HG03432 (cell line): ENCODE results near the gene CRACDL.
"Not testable (repeated sequence)": the region's sequence is repeated elsewhere in the genome, so short reads cannot be mapped to it uniquely, and the experiment has no call there.

Source experiments
- ATAC-seq: cut with Tn5 transposase; IDR thresholded peaks from one replicate; pipeline ENCODE4 v1.9.1; 2021; ENCODE audit warnings: mild to moderate bottlenecking, moderate library complexity; ENCODE audit not compliant: unreplicated experiment

CRACDL gene

DNA sequence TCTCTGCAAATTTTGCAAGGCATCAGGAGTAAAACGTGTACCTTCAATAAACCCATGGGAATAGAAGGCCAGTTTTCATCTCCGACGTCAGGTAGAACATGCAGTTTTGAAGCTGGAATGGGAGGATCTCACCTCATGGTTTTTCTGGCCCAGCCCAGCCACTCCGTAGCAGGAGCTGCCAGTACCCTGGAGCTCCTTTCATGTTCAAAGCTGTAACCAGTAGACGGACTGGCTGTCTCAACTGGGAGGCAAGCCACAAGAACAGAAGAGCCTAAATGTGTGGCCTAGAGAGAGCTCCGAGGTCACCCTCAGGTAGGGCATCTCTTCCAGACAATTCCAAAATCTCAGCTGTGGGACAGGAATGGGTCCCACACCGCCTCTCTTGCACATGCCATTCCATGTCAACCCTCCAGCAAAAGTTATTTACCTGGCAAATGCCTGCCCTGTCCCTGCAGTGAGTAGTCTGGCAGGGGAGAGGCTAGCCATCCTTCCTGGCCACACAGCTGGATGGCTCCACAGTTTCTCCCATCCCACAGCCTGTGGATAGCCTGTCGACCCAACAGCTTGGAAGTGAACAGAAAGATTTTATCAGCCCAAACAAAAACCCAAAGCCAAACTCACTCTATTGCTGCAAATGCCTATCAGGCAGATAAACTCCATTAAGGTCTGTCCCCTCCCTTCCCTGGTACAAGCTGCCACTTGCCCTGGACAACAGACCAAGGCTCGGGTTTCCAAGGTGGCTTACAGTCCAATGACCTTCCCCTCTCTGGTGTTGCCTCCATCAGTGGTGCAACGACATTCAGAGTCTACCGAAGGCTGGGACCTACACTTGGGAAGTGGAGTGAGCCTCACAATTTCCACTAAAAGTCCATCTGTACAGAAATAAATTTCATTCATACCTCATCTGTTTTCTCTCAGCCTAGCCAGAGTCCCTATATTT is 27.8 kb downstream of the CRACDL start:
- ATAC-seq, result no peak

DNA sequence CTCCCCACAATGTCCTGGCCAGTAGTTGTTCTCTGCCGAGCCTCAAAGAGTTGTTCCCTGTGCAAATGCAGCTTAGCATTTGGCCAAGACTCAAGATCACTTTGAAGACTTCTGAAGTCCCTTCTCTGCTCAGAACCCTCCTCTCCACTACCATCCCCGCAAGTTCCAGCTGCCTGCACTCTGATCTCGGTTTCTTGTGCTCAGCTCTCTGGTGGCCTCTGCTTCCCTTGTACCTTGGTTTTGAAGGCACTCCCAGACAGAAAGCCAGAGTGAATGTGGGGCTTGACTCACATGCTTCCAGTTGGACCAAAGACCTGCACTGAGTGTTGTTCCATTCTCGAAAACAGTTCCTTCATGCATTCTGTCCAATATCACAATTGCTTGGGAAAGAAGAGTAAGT is 28.6 kb downstream of the CRACDL start:
- no peak for ATAC-seq

DNA sequence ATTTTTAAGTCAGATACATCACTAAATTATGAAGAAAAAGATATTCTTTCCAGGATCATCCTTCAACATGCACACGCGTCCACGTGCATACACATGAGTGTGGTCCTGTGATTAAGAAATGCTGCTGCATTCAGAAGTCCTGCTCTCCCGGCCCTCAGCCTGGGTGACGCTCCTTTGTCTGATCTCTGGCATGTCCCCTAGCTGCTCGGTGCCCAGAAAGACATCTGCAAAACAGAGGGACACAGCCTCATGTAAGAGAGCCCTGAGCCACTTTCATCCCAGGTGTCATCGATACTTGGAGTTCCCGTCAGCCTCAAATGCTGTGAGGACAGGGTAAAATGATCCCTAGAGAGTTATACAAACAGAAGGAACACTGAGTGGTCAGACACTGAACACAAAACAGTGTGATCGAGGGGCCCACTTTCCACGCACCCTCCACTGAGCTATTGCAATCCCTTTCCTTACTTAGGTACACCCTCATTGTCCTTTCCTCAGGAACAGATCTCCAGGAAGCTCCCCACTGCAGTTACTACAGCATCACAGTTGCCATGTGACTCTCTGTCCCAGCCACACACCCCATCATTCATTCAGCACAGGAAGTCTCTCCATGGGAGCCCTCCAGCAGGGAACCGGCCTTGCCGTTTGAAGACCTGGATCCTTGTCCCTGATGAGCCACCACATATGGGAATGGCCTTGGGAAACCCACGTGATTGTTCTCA is 32.1 kb downstream of the CRACDL start:
- ATAC-seq, result no peak

DNA sequence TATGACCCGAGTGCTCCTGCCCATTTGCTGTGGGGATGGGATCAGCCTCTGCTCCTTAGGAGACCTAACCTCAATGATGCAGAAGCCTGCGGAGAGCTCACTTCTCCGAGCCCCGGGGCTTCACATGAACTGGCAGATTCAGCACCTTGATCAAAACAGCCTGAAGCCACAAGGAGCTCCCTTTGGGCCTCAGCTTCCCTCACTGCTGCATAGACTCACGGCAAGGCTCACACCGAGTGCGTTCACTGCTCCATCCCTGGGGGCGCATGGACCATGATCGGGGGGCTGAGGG is 33.0 kb downstream of the CRACDL start:
- no peak for ATAC-seq

DNA sequence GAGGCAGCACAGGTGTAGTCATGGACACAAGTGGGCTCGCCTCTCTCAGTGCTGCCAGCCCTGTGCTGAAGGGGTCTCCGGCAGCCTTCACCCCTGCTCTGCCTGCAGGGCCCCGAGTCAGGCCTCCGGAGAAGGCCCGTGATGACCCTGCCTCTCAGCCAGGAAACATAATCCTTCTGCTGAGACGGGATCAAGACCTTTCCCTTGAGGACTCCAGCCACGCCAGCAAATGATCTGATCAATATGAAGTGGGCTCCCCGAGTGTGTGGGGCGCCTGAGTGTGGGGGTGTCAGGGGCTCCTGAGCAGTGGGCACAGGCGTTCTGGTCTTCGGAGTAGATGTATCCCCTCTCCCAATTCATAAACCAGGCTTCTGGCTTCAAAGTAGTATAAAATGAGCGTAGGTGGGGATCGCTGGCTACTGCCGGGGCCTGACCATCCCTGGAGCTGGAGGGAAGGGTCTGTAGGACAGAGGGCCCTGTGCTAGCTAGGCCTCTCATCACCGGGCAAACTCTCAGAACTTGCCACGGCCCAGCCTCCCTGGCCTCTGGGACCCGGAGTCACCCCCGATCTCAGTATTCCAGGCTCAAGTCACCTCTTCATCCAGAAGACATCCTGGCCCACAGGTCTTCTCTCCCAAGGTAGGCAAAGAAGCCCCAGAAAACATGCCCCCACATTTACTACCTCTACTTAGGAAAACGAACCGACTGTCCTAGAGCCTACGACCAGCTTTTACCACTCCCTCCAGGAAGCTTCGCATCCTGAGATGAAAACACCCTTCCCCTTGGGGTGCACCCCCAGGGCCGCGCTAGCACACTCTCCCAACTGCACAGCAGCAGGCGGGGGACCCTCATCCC is 33.6 kb downstream of the CRACDL start:
- ATAC-seq, result no peak

DNA sequence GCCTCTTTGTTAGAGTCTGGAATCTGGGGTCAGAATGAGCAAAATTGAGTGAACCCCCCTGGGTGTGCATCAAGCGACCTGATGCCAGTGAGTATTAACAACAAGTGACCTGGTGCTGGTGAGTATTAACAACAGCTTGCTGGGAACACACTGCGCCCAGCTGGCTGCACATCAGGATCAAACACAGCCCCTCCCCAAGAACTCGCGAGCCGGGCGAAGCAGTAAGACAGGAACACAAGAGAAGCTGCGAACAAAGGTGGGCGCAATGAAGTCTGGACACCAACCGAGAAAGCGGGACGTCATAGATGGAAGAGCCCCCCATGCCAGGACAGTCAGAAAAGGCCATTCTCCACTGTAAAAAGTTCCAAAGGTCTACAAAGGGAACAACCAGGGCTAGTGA is 34.3 kb downstream of the CRACDL start:
- no peak for ATAC-seq

DNA sequence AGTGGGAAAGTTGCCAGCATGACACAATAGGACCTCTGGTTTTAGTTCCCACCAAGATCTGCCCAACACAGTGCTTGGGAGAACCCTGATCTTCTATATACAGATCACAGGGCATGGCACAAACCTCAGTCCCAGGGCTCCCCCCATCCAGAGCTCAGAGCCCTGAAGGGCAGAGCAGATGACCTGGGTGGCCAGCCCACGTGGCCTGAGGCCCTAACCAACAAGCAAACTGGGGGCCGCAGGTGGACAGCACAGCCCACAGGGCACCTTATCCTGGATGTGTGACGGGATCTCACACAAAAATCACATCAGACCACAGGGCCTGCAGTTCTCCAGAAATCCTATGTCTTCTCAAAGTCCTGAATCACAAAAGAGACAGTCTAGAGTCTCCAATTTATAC is 34.7 kb downstream of the CRACDL start:
- no peak for ATAC-seq

DNA sequence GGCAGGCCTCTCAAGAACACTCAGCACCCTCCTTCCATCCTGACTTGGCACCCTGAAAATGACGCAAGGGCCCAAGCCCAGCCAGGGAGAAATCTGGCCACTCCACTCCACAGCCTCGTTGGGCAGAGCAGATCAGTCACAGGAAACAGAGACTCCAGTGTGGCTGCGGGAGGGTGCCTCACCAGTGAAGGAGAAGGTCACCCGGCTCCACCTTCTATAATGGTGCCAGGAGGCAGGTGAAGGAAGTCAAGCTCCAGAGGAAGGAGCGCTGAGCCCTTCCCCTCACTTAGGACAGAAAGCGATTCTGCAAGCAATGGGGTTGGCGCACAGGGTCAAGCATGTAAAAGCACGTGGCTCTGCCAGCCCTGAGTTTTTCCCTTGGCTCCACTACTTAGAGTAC is 35.3 kb downstream of the CRACDL start:
- ATAC-seq, result no peak

DNA sequence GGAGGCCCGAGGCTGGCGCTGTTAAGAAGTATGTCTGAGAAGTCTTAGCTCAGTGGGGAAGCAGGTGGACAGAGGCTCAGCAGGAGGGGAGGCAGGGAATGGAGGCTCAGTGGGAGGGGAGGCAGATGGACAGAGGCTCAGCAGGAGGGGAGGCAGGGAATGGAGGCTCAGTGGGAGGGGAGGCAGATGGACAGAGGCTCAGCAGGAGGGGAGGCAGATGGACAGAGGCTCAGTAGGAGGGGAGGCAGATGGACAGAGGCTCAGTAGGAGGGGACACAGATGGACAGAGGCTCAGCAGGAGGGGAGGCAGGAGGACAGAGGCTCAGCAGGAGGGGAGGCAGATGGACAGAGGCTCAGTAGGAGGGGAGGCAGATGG is 36.3 kb downstream of the CRACDL start:
- not testable (repeated sequence) for ATAC-seq

DNA sequence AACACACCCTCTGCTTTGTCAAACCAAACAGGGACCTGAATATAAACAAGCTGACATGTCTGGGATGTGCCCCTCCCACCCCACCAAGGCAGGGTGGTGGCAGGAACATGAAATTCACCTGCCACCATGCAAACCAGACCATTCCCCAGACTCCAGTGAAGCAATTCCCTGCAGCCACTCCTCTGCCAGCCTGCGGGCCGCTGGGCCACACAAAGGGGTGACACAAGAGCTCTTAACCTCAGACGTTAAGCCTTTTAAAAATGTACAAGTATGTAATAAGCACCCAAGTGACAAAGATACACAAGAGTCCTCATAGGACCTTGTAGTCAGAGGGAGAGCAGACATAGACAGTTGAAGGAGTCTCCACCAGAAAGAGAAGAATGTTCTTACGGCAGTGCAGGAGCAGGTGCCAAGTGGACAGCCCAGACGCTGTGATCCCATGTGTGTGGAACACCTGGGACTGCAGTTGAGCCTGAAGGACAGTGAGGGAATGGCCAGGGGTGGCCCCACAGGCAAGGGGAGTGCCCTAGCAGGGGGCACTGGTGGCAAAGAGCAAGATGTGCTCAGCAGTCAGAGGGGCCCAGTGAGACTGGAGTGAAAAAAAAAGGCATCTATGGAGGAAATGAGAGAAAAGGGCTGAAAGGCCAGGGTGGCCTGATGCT is 36.9 kb downstream of the CRACDL start:
- no peak for ATAC-seq

DNA sequence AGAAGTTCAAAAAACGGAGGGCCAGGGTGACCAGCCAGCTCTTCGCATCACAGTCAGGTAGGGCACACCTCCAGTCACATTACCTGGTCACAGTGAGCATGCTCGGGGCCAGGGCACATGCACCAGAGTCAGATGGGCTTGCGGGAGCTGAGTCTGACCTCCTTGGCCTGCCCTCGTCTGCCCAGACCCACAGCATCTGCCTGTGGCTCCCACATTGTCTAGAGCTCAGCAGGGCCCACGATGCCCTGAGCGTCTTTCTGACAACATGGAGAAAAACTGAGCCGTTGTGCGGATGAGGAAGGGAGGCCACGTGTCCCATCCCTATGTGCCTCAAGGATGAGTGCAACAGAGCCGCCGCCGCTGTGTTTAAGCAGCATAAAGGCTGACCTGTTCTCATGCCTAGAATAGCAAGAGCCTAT is 37.6 kb downstream of the CRACDL start:
- ATAC-seq, result no peak

DNA sequence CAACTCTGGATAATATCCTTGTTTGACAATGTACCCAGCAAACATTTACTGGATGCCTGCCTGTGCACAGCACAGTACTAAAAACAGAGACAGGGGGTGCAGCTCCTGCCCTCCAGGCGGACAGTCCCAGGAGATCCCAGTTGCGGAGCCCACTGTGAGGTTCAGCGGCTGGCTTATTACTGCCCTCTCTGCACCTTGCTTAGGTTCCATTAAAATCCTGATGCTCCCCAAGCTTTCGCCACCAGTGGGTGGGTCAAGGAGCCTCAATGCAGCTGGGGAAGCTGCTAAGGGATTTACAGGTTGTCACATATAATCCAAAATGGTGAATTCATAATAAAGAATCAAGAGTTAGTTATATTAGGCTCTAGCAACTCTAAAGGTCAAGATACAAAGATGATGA is 38.3 kb downstream of the CRACDL start:
- ATAC-seq, result no peak

DNA sequence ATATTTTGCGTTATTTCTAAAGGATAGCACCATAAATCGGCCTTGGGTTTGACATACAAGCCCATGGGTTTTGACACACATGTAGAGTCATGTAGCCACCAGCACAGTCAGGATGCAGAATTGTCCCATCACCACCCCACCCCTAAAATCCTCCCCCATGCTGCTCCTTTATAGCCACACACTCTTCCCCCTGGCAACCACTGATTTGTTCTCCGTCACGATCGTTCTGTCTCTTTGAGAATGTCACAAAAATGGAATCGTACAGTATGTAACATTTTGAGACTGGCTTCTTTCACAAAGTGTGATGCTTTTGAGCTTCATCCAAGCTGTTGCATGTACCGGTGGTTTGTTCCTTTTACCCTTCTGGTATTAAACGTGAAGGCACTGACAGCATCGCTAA is 39.1 kb downstream of the CRACDL start:
- ATAC-seq, result no peak

DNA sequence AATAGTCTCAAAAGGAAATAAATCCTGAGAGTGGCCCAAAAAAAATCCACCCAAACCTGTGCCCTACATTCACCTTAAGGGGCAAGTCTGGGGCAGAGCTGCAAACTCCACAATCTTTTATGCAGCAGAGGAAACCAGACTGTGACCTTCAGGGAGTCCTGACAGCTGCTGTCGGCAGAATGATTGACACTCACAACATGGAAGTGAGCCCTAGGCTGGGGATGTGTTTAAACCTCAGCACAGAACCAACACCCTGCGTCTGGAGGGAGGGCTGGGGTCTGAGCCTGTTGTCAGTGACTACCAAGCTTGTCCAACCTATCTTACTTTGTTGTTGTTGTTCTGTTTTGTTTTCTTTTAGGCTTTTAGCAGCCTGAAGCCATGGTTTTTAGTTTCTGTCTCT is 39.6 kb downstream of the CRACDL start:
- no peak for ATAC-seq

DNA sequence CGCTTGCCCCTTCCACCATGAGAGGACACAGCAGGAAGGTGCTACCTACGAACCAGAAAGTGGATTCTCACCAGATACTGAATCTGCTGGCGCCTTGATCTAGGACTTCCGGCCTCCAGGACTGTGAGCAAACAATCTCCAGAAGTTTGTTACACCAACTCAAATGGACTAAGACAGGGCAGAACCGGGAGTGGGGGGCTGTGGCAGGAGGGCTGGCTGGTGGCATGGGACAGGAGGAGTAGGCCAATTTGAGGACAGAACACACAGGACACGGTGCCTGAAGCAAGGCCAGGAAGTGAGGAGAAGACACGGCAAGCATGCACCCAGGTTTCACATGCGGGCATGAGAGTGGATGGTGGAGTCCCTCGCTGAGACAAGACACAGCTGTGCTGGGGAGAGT is 40.1 kb downstream of the CRACDL start:
- ATAC-seq, result no peak

DNA sequence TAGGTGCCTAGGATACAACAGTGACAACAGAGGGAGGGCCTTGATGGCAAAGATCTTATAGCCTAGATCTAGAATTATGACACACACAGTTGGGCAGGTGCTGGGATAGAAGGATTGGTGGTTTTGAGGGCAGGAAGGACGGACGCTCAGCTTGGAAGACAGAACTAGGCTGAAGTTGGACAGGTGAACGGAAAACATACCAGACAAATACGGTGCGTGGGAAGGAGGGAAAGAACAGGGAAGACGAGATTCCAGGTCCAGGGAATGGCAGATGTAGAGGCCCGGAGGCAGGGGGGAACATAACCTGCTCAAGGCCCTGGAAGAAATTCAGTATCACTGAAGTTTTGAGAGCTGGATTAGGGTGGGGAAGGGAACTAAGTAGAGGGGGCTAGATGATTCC is 40.8 kb downstream of the CRACDL start:
- ATAC-seq, result no peak

DNA sequence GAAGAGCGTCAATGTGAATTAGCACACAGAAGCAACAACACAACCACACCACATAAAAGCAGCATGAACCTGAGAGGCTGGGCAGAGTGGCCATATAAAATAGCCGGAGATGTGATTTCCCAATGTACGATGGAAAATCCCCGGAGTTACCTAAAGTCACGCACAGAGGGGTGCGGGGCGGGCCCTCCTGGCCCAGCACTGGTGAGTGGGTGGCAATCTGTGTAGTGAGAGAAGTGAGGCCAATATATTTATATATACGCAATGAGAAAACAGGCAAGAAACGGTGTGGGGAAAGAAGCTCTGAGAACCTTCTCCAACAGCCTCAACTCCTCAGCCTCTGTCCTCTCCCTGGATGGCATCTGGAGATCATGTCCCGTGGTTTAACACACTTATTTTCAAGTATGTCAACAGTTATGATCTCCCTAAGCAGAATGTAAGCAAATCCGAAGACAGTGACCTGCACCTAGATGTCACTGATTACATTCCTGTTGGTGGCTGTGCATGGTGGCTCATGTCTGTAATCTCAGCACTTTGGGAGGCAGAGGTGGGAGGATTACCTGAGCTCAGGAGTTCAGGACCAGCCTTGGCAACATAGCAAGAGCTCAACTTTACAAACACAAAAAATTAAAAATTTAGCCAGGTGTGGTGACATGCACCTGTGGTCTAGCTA is 41.6 kb downstream of the CRACDL start:
- no peak for ATAC-seq

DNA sequence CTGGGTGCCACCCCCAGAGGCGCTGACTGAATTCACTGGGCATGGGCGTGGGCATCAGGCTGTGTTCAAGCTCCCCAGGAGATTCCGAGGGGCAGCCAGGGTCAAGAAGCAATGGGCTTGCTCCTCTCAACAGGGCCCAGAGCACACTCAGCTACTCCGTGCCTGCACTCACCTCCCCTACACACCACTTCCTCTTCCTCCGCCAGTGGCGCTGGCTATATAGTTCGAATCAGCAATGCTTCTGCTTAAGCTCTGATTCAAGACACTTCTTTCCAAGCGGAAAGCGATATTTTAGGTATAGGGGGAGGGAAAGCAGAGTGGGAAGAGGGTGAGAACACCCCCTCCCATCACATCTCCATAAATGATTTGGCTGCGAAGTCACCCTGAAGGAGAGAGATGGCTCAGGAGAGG is 42.1 kb downstream of the CRACDL start:
- ATAC-seq, result no peak

DNA sequence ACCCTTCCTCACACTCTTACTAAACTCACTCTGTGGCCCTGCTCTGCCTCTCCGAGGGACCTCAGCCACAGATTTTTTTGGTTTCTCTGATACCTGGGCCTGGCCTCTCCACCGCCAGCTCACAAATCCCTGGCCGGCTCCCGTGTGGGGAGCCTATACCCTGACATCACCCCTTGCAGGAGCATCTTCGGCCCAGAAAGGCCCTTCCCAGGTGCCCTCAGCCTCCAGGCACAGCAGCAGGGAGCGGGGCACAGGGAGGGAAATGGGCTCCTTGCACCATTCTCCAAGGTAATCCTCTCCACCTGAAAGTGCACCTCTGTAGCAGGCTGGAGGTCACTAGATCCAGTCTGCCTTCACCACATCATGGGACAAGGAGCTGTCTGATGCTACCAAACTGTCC is 43.2 kb downstream of the CRACDL start:
- ATAC-seq, result no peak

DNA sequence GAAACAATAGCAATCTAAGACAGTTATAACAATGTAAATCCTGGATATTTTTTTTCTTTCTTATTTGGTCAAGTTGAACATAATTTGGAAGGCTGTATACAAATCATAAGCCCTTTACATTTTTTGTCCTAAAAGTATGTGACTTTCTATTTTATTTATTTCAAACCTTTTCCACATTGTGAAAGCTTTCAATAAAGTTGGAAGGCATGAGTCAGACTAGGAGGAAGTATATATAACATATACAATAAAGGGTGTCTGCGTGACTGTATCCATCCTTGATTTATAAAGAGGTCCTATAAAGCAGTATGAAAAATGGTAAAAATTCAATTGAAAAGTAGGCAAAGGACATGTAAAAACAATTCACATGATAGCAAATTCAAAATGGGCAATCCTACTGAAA is 44.4 kb downstream of the CRACDL start:
- ATAC-seq, result no peak
